ENCODE data around the gene NISCH. TPM values are rescaled to one million over a fixed set of nuclear protein-coding genes. Genes with fewer than 3 reads are reported as not detected.

Gene NISCH
- total RNA-seq, 2 donors from 2014 or later = 29.2 to 49.6 TPM

DNA sequence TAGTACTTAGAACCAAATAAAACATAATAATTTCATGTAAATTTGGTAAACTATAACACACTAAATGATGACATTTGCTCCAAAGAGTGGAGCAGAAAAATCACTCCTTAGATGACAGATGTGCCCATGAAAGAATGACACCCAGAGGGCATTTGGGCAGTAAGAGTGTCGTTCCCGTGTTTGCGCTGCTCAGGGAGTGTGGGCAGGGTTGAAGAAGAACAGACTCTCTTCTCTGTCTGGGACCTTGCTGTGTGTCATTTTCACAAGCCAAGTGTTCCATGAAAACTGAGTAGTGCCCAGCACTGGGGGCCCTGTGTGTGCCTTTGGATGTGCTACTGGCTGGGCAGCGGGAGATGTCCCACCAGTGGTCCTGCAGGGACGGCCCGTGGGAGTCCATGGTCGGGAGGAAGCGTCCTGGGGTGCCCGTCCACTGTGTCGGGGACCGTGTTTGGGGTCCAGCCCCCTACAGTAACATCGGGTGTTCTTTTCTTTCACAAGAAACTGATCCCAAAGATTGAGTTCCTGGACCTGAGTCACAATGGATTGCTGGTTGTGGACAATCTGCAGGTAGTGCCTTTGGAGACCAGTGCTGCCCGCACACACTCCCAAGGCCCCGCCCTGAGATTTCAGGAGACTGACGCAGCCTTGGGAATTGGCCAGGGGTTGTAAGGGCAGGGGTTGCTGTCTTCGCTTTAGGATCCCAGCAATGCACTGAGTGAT is 21.8 kb downstream of the NISCH start:
- H3K27me3 ChIP-seq = no peaks in the 10 kb centered on the region
- H3K4me3 ChIP-seq = no peak overlapping the region
- H3K9me3 ChIP-seq = no peaks in the 10 kb centered on the region
- no peak overlapping the region for H3K27ac ChIP-seq
- no peak for DNase-seq (ENCODE audit: low spot score)
- H3K36me3 ChIP-seq = peaks cover 97% of the 10 kb centered on the region
- peaks cover 0 to 9% of the 10 kb centered on the region in 2 donors for H3K4me1 ChIP-seq
- TF ChIP-seq, protein P1, sequence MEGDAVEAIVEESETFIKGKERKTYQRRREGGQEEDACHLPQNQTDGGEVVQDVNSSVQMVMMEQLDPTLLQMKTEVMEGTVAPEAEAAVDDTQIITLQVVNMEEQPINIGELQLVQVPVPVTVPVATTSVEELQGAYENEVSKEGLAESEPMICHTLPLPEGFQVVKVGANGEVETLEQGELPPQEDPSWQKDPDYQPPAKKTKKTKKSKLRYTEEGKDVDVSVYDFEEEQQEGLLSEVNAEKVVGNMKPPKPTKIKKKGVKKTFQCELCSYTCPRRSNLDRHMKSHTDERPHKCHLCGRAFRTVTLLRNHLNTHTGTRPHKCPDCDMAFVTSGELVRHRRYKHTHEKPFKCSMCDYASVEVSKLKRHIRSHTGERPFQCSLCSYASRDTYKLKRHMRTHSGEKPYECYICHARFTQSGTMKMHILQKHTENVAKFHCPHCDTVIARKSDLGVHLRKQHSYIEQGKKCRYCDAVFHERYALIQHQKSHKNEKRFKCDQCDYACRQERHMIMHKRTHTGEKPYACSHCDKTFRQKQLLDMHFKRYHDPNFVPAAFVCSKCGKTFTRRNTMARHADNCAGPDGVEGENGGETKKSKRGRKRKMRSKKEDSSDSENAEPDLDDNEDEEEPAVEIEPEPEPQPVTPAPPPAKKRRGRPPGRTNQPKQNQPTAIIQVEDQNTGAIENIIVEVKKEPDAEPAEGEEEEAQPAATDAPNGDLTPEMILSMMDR (IDR thresholded peaks at IDR 0.05) = no peak

DNA sequence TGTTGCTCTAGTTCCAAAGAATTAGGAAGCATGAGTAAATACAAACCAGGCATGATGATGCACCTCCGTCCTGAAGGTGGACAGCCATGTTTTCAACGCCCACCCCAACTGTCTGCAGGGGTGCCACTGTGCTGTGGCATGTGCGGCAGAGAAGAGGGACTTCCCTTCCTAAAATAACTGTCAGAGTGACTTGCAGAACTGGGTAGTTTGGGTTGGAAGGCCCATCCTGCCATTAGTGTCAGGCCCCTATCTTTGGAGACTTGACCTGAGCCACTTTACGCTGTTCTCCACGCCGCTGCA is 22.3 kb downstream of the NISCH start:
- TF ChIP-seq, protein P1 (IDR thresholded peaks at IDR 0.05) = no peak
- Histone ChIP-seq H3K27me3 (no peaks in the 10 kb centered on the region), H3K36me3 (peaks cover 97% of the 10 kb centered on the region), H3K4me1 (peaks cover 0 to 7% of the 10 kb centered on the region in 2 donors), H3K27ac (no peak overlapping the region), H3K9me3 (no peaks in the 10 kb centered on the region), H3K4me3 (no peak overlapping the region)
- DNase-seq (ENCODE audit: low spot score) = no peak

DNA sequence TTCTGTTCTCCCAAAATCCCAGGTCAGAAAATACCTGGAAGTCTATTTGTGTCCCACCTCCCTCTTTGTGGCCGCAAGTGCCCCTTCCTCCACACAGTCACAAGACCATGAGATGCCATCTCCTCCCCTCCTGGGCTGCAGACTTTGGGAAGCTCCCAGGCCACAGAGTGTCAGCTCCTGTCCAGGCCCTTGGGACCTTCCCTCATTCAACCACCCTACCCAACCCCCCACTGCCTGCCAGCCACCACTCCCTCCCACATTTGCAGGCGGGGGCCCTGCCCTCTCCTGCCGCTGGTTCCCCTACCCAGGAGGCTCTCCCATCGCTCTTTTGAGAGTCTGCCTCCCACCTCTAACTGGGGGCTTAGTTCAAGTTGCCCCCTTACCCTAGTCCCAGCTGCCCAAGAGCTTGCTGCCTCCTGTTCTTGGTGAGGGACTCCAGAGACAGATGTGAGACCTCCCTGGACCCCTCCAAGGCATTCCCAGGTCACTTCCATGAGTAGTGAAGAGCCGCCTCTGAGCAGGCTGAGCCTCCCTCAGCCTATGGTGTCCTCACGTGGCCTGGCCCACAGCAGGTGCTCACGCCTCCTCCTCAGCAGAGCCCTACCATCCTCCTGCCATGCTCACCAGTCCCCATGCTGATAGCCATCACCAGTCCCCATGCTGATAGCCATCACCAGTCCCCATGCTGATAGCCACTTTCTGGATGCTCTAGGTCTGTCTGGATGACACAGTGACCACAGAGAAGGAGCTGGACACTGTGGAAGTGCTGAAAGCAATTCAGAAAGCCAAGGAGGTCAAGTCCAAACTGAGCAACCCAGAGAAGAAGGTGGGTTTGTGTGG is 23.9 kb downstream of the NISCH start:
- no peak overlapping the region for H3K27ac ChIP-seq
- DNase-seq (ENCODE audit: low spot score) = no peak
- H3K36me3 ChIP-seq = peaks cover 87% of the 10 kb centered on the region
- H3K27me3 ChIP-seq = no peaks in the 10 kb centered on the region
- TF ChIP-seq, protein P1 (IDR thresholded peaks at IDR 0.05) = no peak
- peaks cover 0 to 20% of the 10 kb centered on the region in 2 donors for H3K4me1 ChIP-seq
- H3K4me3 ChIP-seq = no peak overlapping the region
- no peaks in the 10 kb centered on the region for H3K9me3 ChIP-seq

DNA sequence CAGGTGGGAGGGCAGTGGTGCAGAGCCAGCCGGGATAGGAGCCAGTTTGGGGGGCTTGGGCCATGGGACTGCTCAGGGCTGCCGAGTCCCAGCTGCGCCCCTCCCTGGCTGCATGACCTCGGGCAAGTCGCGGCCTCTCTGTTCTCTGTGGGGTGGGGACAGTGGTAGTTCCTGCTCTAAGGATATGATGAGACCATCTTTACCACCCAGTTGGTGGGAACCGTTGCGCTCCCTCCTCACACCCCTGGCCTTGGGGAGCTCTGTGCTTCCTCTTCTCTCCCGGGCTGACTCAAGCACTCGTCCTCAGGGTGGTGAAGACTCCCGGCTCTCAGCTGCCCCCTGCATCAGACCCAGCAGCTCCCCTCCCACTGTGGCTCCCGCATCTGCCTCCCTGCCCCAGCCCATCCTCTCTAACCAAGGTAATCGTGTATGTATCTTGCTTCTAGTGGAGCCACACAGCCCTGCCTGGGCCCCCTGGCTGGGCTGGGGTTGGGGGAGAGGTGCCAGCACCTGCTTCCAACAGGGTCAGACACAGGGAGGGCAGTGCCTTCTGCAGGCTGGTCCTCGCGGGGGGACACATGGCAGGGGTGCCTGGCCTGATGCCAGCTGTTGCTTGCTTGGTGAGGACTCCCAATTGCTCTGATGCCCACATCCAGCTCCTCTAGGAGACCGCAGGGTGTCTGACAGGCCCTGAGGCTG is 24.6 kb downstream of the NISCH start:
- H3K36me3 ChIP-seq = peaks cover 81% of the 10 kb centered on the region
- H3K27ac ChIP-seq = no peak overlapping the region
- TF ChIP-seq, protein P1 (IDR thresholded peaks at IDR 0.05) = no peak
- DNase-seq (ENCODE audit: low spot score) = no peak
- no peak overlapping the region for H3K4me3 ChIP-seq
- no peaks in the 10 kb centered on the region for H3K27me3 ChIP-seq
- peaks cover 0 to 27% of the 10 kb centered on the region in 2 donors for H3K4me1 ChIP-seq
- no peaks in the 10 kb centered on the region for H3K9me3 ChIP-seq

DNA sequence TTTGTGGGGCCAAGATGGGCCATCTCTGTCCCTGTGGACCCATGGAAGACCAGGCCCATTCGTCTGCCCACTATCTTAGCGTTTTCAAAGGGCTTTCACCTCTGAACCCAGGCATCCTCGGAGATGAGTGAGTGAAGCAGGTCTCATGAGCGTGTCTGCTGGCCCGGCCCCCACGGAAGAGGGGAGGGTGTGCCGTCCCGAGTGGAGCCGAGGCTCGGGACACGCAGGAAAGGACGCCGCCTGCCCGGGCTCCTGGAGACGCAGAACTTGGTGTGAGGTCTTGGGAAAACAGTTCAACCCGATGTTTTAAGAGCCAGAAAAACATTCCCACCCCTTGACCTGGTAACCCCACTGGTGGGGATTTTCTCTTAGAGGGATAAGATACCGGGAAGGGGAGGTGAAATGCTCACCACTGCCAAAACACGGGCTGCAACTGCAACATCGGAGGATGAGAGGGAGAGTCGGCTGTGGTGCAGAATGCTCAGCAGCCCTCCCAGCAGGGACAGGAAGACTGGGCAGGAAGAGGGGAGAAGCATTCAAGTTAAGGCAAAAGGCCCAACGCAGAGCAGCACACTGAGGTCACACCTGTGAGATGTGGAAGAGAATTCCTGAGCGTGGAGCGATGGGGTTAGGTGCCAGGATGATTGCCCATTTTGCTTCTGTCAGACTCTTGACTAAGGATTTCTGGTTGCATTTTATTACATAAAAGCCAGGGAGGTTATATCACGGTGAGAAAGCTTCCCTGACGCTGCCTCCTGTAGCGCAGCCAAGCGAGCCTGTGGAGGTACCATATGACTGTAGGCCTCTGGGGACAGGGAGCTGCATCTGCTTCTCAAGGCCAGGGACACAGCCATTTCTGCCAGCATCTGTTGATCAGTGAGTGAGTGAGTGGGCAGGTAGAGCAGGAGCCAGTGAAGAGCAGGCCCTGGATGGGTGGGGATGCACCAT is 25.6 kb downstream of the NISCH start:
- H3K4me1 ChIP-seq = peaks cover 0 to 33% of the 10 kb centered on the region in 2 donors
- no peak overlapping the region for H3K4me3 ChIP-seq
- peaks cover 77% of the 10 kb centered on the region for H3K36me3 ChIP-seq
- H3K27ac ChIP-seq = no peak overlapping the region
- TF ChIP-seq, protein P1 (IDR thresholded peaks at IDR 0.05) = no peak
- no peak for DNase-seq (ENCODE audit: low spot score)
- no peaks in the 10 kb centered on the region for H3K9me3 ChIP-seq
- H3K27me3 ChIP-seq = no peaks in the 10 kb centered on the region
